ENCODE measurements around the gene BCLAF1. TPM values are rescaled to one million over a fixed set of nuclear protein-coding genes. Genes with fewer than 3 reads are reported as not detected.

BCLAF1 gene
- total RNA-seq, 1 donor, result 124 TPM

GRCh38 chr6:136262940-136263339, 26.7 kb downstream of the BCLAF1 start:
- TF ChIP-seq CTCF (IDR thresholded peaks at IDR 0.05; ENCODE audit: extremely low read depth, low read depth, low read length), result no peak
- Histone ChIP-seq H3K27ac (ENCODE audit: low read depth, low read length) (no peak overlapping the region), H3K4me1 (ENCODE audit: insufficient read depth, low read length) (no peaks in the 10 kb centered on the region), H3K79me2 (ENCODE audit: insufficient read depth, low read length) (peaks cover 57% of the 10 kb centered on the region), H3K36me3 (ENCODE audit: insufficient read depth, low read length) (peaks cover 77% of the 10 kb centered on the region), H2AFZ (ENCODE audit: low read length) (no peak overlapping the region), H3K4me3 (ENCODE audit: insufficient read depth, low read length) (no peak overlapping the region), H3K27me3 (ENCODE audit: insufficient read depth, low read length) (no peaks in the 10 kb centered on the region), H3K9me3 (ENCODE audit: low read depth, low read length) (no peaks in the 10 kb centered on the region), H3K4me2 (ENCODE audit: insufficient read depth, low read length) (no peak overlapping the region), H4K20me1 (ENCODE audit: insufficient read depth, low read length) (peaks cover 15% of the 10 kb centered on the region)
- DNase-seq (ENCODE audit: insufficient read length, low spot score, missing footprints), result no peak

GRCh38 chr6:136254851-136255466, 34.7 kb downstream of the BCLAF1 start:
- Histone ChIP-seq H3K79me2 (ENCODE audit: insufficient read depth, low read length) (peaks cover under 1% of the 10 kb centered on the region), H3K4me3 (ENCODE audit: insufficient read depth, low read length) (no peak overlapping the region), H2AFZ (ENCODE audit: low read length) (no peak overlapping the region), H3K9me3 (ENCODE audit: low read depth, low read length) (no peaks in the 10 kb centered on the region), H3K4me2 (ENCODE audit: insufficient read depth, low read length) (no peak overlapping the region), H3K27ac (ENCODE audit: low read depth, low read length) (no peak overlapping the region), H3K27me3 (ENCODE audit: insufficient read depth, low read length) (no peaks in the 10 kb centered on the region), H3K36me3 (ENCODE audit: insufficient read depth, low read length) (peaks cover 28% of the 10 kb centered on the region), H3K4me1 (ENCODE audit: insufficient read depth, low read length) (peaks cover 10% of the 10 kb centered on the region), H4K20me1 (ENCODE audit: insufficient read depth, low read length) (no peaks in the 10 kb centered on the region)
- DNase-seq (ENCODE audit: insufficient read length, low spot score, missing footprints), result no peak
- no peak for TF ChIP-seq CTCF (IDR thresholded peaks at IDR 0.05; ENCODE audit: extremely low read depth, low read depth, low read length)

GRCh38 chr6:136253734-136254133, 35.9 kb downstream of the BCLAF1 start:
- Histone ChIP-seq H3K4me2 (ENCODE audit: insufficient read depth, low read length) (no peak overlapping the region), H2AFZ (ENCODE audit: low read length) (no peak overlapping the region), H3K4me1 (ENCODE audit: insufficient read depth, low read length) (peaks cover 19% of the 10 kb centered on the region), H3K27me3 (ENCODE audit: insufficient read depth, low read length) (no peaks in the 10 kb centered on the region), H3K36me3 (ENCODE audit: insufficient read depth, low read length) (peaks cover 21% of the 10 kb centered on the region), H3K4me3 (ENCODE audit: insufficient read depth, low read length) (no peak overlapping the region), H4K20me1 (ENCODE audit: insufficient read depth, low read length) (no peaks in the 10 kb centered on the region), H3K9me3 (ENCODE audit: low read depth, low read length) (no peaks in the 10 kb centered on the region), H3K27ac (ENCODE audit: low read depth, low read length) (no peak overlapping the region), H3K79me2 (ENCODE audit: insufficient read depth, low read length) (peaks cover 12% of the 10 kb centered on the region)
- DNase-seq (ENCODE audit: insufficient read length, low spot score, missing footprints), result no peak
- no peak for TF ChIP-seq CTCF (IDR thresholded peaks at IDR 0.05; ENCODE audit: extremely low read depth, low read depth, low read length)

- no peak for TF ChIP-seq CTCF (IDR thresholded peaks at IDR 0.05; ENCODE audit: extremely low read depth, low read depth, low read length)
- H3K4me3 ChIP-seq (ENCODE audit: insufficient read depth, low read length), result no peak overlapping the region
- no peak overlapping the region for H3K27ac ChIP-seq (ENCODE audit: low read depth, low read length)
- H3K4me1 ChIP-seq (ENCODE audit: insufficient read depth, low read length), result peaks cover 19% of the 10 kb centered on the region
- H3K9me3 ChIP-seq (ENCODE audit: low read depth, low read length), result no peaks in the 10 kb centered on the region
- no peaks in the 10 kb centered on the region for H3K27me3 ChIP-seq (ENCODE audit: insufficient read depth, low read length)
- peaks cover 9% of the 10 kb centered on the region for H3K36me3 ChIP-seq (ENCODE audit: insufficient read depth, low read length)
- DNase-seq (ENCODE audit: insufficient read length, low spot score, missing footprints), result no peak
- peaks cover 14% of the 10 kb centered on the region for H3K79me2 ChIP-seq (ENCODE audit: insufficient read depth, low read length)
- H2AFZ ChIP-seq (ENCODE audit: low read length), result no peak overlapping the region
- no peaks in the 10 kb centered on the region for H4K20me1 ChIP-seq (ENCODE audit: insufficient read depth, low read length)
- no peak overlapping the region for H3K4me2 ChIP-seq (ENCODE audit: insufficient read depth, low read length)
These were observed 37.2 kb downstream of the BCLAF1 start for GRCh38 chr6:136252441-136252840.

Measured in osteoblast (primary cell).